Measurements from ENCODE around the gene IFT80. TPM values are rescaled to one million over a fixed set of nuclear protein-coding genes. Genes with fewer than 3 reads are reported as not detected.

IFT80 gene
- total and polyA plus RNA-seq, 7 experiments from 2014 or later = 6.3 to 36.2 (median 21.5) TPM

DNA sequence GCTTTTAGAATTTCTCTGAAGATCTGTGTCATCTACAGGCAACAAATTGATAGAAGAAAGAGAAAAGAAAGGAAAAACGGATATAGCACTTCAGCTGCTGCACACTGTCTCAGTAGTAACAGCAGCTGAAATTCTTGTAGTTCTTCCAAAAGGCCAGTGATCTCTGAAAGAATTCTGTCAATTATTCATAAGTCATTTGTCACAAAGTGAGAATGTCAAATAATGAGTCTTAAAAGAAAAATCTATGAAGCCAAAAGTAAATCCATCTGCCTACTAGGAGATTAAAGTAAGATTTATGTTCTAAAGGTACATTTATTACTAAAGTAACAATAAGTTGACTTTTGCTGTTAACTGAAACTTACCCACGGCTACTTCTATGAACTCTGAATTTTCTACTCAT lies 24.6 kb downstream of the IFT80 start:
- H3K9me3 Mint-ChIP-seq = peaks cover 0 to 4% (median 0%) of the 10 kb centered on the region in 11 donors
- H3K27ac Mint-ChIP-seq = no peak overlapping the region
- Histone ChIP-seq H3K4me1 (ENCODE audit: control insufficient read depth in 2 of 2, insufficient read depth in 2 of 2, low read length in 2 of 2) (peaks cover 0 to 7% of the 10 kb centered on the region in 2 donors), H3K4me3 (ENCODE audit: low read length) (no peak overlapping the region), H3K9me3 (ENCODE audit: control insufficient read depth in 2 of 3, low read length in 3 of 3) (no peaks in the 10 kb centered on the region), H3K27ac (ENCODE audit: low read depth, low read length) (no peak overlapping the region), H3K36me3 (ENCODE audit: control insufficient read depth in 2 of 3, insufficient read depth in 3 of 3, low read length in 3 of 3) (peaks cover 0 to 12% (median 0%) of the 10 kb centered on the region in 3 experiments), H3K27me3 (ENCODE audit: control insufficient read depth in 2 of 2, insufficient read depth in 2 of 2, low read length in 2 of 2) (no peaks in the 10 kb centered on the region)
- intact Hi-C loops (cut with micrococcal nuclease) = no loop called here
- no peak for DNase-seq
- ChIA-PET POLR2A (no interaction called here), CTCF (no interaction called here)
- no peak for ATAC-seq
- H3K27me3 Mint-ChIP-seq = no peaks in the 10 kb centered on the region
- H3K36me3 Mint-ChIP-seq = peaks cover 10 to 47% (median 25%) of the 10 kb centered on the region in 5 donors
- H3K4me3 Mint-ChIP-seq = no peak overlapping the region
- peaks cover 6 to 29% (median 25%) of the 10 kb centered on the region in 7 donors for H3K4me1 Mint-ChIP-seq

DNA sequence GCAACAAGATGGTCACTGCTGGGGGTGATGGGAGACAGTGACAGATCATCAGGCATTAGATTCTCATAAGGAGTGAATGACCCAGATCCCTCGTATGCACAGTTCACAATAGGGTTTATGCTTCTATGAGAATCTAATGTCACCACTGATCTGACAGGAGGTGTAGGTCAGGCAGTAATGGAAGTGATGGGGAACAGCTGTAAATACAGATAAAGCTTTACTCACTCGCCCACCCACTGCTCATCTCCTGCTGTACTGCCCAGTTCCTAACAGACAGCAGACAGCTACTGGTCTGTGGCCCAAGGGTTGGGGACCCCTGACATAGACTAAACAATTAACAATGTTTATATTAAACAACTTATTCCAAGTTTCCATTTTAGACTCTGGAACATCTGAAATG lies 25.4 kb downstream of the IFT80 start:
- Histone ChIP-seq H3K4me3 (ENCODE audit: low read length) (no peak overlapping the region), H3K27me3 (ENCODE audit: control insufficient read depth in 2 of 2, insufficient read depth in 2 of 2, low read length in 2 of 2) (no peaks in the 10 kb centered on the region), H3K4me1 (ENCODE audit: control insufficient read depth in 2 of 2, insufficient read depth in 2 of 2, low read length in 2 of 2) (peaks cover 0 to 7% of the 10 kb centered on the region in 2 donors), H3K27ac (ENCODE audit: low read depth, low read length) (no peak overlapping the region), H3K36me3 (ENCODE audit: control insufficient read depth in 2 of 3, insufficient read depth in 3 of 3, low read length in 3 of 3) (peaks cover 0 to 12% (median 0%) of the 10 kb centered on the region in 3 experiments), H3K9me3 (ENCODE audit: control insufficient read depth in 2 of 3, low read length in 3 of 3) (no peaks in the 10 kb centered on the region)
- Mint-ChIP-seq H3K27me3 (no peaks in the 10 kb centered on the region), H3K4me1 (peaks cover 9 to 32% (median 28%) of the 10 kb centered on the region in 7 donors), H3K4me3 (no peak overlapping the region), H3K27ac (no peak overlapping the region), H3K36me3 (peaks cover 10 to 41% (median 25%) of the 10 kb centered on the region in 5 donors), H3K9me3 (peaks cover 0 to 4% (median 0%) of the 10 kb centered on the region in 11 donors)
- ChIA-PET POLR2A (no interaction called here), CTCF (no interaction called here)
- intact Hi-C loops (cut with micrococcal nuclease) = no loop called here
- DNase-seq (no peak), ATAC-seq (no peak)

DNA sequence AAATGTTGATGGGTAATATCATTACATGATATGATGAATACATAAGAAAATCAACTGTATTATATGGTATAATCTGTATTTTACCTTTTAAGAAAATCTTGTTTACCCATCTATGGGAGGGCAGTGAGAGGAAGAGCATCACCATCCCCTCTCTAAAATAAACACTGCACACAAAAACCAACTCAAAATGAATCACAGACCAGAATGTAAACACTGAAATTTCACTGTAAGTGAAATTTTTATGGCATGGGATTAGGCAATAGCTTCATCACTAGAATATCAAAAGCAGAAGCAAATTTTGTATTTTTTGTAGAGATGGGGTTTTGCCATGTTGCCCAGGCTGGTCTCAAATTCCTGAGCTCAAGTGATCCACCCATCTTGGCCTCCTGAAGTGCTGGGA lies 26.2 kb downstream of the IFT80 start:
- H3K27me3 ChIP-seq (ENCODE audit: control insufficient read depth in 2 of 2, insufficient read depth in 2 of 2, low read length in 2 of 2) = no peaks in the 10 kb centered on the region
- peaks cover 10 to 38% (median 25%) of the 10 kb centered on the region in 5 donors for H3K36me3 Mint-ChIP-seq

DNA sequence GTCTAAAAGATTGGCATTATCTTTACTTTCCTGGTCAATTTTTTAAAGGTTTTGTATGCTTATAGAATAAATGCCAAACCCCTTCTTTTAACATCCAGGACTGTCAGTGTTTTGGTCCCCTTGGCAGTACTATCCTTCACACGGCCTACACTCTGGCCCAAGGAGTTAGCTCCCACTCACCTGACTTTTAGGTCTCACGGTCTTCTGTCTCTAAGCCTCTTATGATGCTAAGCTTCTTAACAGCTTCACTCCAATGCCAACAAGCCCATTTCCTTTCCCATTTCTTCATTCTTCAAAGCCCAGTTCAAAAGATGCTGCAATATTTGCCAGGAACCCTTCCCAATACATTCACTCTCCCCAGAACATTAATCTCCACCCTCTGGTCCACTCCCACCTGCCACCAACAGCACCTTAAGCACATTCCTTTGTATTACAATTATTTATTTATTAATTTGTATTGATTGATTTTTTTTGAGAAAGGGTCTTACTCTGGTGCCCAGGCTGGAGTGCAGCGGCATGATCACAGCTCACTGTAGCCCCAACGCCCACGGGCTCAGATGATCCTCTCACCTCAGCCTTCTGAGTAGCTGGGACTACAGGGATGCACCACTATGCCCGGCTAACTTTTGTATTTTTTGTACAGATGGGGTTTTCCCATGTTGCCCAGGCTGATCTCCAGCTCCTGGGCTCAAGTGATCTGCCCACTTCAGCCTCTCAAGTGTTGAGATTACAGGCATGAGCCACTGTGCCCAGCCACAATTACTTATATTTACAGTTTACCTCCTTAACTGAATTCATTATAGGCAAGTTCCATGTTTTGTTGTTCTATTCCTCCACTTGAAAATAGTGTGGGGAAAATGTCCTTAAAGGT lies 27.8 kb downstream of the IFT80 start:
- Histone ChIP-seq H3K4me1 (ENCODE audit: control insufficient read depth in 2 of 2, insufficient read depth in 2 of 2, low read length in 2 of 2) (peaks cover 0 to 7% of the 10 kb centered on the region in 2 donors), H3K27me3 (ENCODE audit: control insufficient read depth in 2 of 2, insufficient read depth in 2 of 2, low read length in 2 of 2) (no peaks in the 10 kb centered on the region), H3K27ac (ENCODE audit: low read depth, low read length) (no peak overlapping the region), H3K4me3 (ENCODE audit: low read length) (no peak overlapping the region), H3K36me3 (ENCODE audit: control insufficient read depth in 2 of 3, insufficient read depth in 3 of 3, low read length in 3 of 3) (peaks cover 0 to 5% (median 0%) of the 10 kb centered on the region in 3 experiments), H3K9me3 (ENCODE audit: control insufficient read depth in 2 of 3, low read length in 3 of 3) (no peaks in the 10 kb centered on the region)
- Mint-ChIP-seq H3K9me3 (peaks cover 0 to 4% (median 0%) of the 10 kb centered on the region in 11 donors), H3K36me3 (peaks cover 15 to 37% (median 25%) of the 10 kb centered on the region in 5 donors), H3K4me1 (peaks cover 9 to 46% (median 37%) of the 10 kb centered on the region in 7 donors), H3K27ac (peak overlapping the region in 7 of 9 donors; percentile 2 to 87 (median 46)), H3K27me3 (no peaks in the 10 kb centered on the region), H3K4me3 (peak overlapping the region in 4 of 10 donors; percentile 26 to 72 (median 41))
- CTCF ChIA-PET = no interaction called here
- POLR2A ChIA-PET = interaction anchor here (1.0 to 1.1 kb wide), 2 partner anchors 27 to 29 kb away, joined by 3 to 5 read pairs; no protein-coding TSS in a partner anchor
- intact Hi-C loops (cut with micrococcal nuclease) = no loop called here
- ATAC-seq (no peak), DNase-seq (no peak)

More for the DNA sequence above, 26.2 kb downstream of the IFT80 start:
- H3K4me1 Mint-ChIP-seq = peaks cover 9 to 40% (median 37%) of the 10 kb centered on the region in 7 donors
- Histone ChIP-seq H3K4me1 (ENCODE audit: control insufficient read depth in 2 of 2, insufficient read depth in 2 of 2, low read length in 2 of 2) (peaks cover 0 to 7% of the 10 kb centered on the region in 2 donors), H3K4me3 (ENCODE audit: low read length) (no peak overlapping the region), H3K27ac (ENCODE audit: low read depth, low read length) (no peak overlapping the region), H3K9me3 (ENCODE audit: control insufficient read depth in 2 of 3, low read length in 3 of 3) (no peaks in the 10 kb centered on the region), H3K36me3 (ENCODE audit: control insufficient read depth in 2 of 3, insufficient read depth in 3 of 3, low read length in 3 of 3) (peaks cover 0 to 12% (median 0%) of the 10 kb centered on the region in 3 experiments)
- no peak overlapping the region for H3K27ac Mint-ChIP-seq
- H3K4me3 Mint-ChIP-seq = no peak overlapping the region
- ChIA-PET CTCF (no interaction called here), POLR2A (no interaction called here)
- no peaks in the 10 kb centered on the region for H3K27me3 Mint-ChIP-seq
- intact Hi-C loops (cut with micrococcal nuclease) = no loop called here
- ATAC-seq (no peak), DNase-seq (no peak)
- peaks cover 0 to 4% (median 0%) of the 10 kb centered on the region in 11 donors for H3K9me3 Mint-ChIP-seq

DNA sequence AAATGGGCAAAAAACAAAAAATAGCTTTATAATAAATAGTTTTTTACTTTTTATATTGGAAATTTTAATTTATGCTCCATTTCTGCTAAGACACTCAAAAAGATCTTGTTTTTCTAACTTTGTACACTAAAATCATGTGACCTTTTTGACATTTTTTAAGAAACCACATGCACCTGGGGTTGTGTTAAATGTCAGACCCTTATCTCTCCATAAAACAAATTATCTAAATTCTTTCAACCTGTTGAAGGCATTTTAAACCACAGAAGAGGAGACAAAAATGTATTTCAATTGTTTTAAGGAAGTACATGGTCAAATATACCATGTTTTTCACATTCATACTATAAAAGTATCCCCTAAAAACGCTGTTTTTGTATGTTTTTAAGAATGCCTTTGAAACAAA lies 29.2 kb downstream of the IFT80 start:
- CTCF ChIA-PET = no interaction called here
- DNase-seq (peak in 6 of 9 donors; percentile 4 to 41 (median 16)), ATAC-seq (no peak)
- peak overlapping the region in 7 of 9 donors; percentile 33 to 92 (median 61) for H3K27ac Mint-ChIP-seq
- Histone ChIP-seq H3K4me3 (ENCODE audit: low read length) (no peak overlapping the region), H3K27ac (ENCODE audit: low read depth, low read length) (no peak overlapping the region), H3K4me1 (ENCODE audit: control insufficient read depth in 2 of 2, insufficient read depth in 2 of 2, low read length in 2 of 2) (peaks cover 0 to 7% of the 10 kb centered on the region in 2 donors), H3K36me3 (ENCODE audit: control insufficient read depth in 2 of 3, insufficient read depth in 3 of 3, low read length in 3 of 3) (peaks cover 0 to 8% (median 5%) of the 10 kb centered on the region in 3 experiments), H3K27me3 (ENCODE audit: control insufficient read depth in 2 of 2, insufficient read depth in 2 of 2, low read length in 2 of 2) (no peaks in the 10 kb centered on the region), H3K9me3 (ENCODE audit: control insufficient read depth in 2 of 3, low read length in 3 of 3) (no peaks in the 10 kb centered on the region)
- POLR2A ChIA-PET = interaction anchor here (0.6 to 1.1 kb wide), 4 partner anchors 8 to 61 kb away, joined by 3 to 5 read pairs (median 4); no protein-coding TSS in a partner anchor
- no peaks in the 10 kb centered on the region for H3K27me3 Mint-ChIP-seq
- H3K4me1 Mint-ChIP-seq = peaks cover 9 to 46% (median 37%) of the 10 kb centered on the region in 7 donors
- intact Hi-C loops (cut with micrococcal nuclease) = loop anchor here in 1 of 2 donors (1.0 kb wide), 1 partner anchor 30 kb away; the partner anchor contains the start of genes IFT80 and SMC4
- H3K9me3 Mint-ChIP-seq = peaks cover 0 to 4% (median 0%) of the 10 kb centered on the region in 11 donors
- peak overlapping the region in 7 of 10 donors; percentile 41 to 72 (median 59) for H3K4me3 Mint-ChIP-seq
- peaks cover 16 to 42% (median 26%) of the 10 kb centered on the region in 5 donors for H3K36me3 Mint-ChIP-seq

DNA sequence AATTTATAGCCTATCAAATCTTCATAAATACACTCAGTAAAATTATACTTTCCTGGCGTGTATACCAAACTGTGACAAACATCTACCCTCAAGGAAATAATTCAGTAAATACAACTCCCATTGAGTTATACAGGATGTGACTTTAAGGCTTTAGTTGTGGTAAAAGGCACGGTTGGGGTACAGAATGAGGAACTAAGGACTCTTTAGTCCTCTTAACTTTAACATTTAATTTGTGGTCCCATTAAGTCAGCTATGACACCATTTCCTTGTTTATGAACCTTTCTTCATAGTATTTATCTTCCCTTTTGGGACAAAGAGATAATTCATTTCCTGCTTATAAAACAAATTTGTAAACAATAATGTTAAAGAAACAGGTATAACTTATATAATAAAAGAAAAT lies 30.2 kb downstream of the IFT80 start:
- H3K4me3 ChIP-seq (ENCODE audit: low read length) = no peak overlapping the region
- ATAC-seq = peak; percentile 79
- no peaks in the 10 kb centered on the region for H3K27me3 ChIP-seq (ENCODE audit: control insufficient read depth in 2 of 2, insufficient read depth in 2 of 2, low read length in 2 of 2)
- ChIA-PET CTCF (interaction anchor here (0.7 kb wide), 1 partner anchor 10 kb away, joined by 3 read pairs; no protein-coding TSS in a partner anchor), POLR2A (interaction anchor here (0.6 to 1.0 kb wide), 3 partner anchors 16 to 915 kb away, joined by 3 to 7 read pairs (median 4); no protein-coding TSS in a partner anchor)
- H3K27me3 Mint-ChIP-seq = no peaks in the 10 kb centered on the region
- H3K9me3 Mint-ChIP-seq = peaks cover 0 to 4% (median 0%) of the 10 kb centered on the region in 11 donors
- no peaks in the 10 kb centered on the region for H3K9me3 ChIP-seq (ENCODE audit: control insufficient read depth in 2 of 3, low read length in 3 of 3)
- peaks cover 0 to 7% of the 10 kb centered on the region in 2 donors for H3K4me1 ChIP-seq (ENCODE audit: control insufficient read depth in 2 of 2, insufficient read depth in 2 of 2, low read length in 2 of 2)
- H3K27ac ChIP-seq (ENCODE audit: low read depth, low read length) = no peak overlapping the region
- DNase-seq = peak in 6 of 9 donors; percentile 8 to 52 (median 32)
- H3K36me3 ChIP-seq (ENCODE audit: control insufficient read depth in 2 of 3, insufficient read depth in 3 of 3, low read length in 3 of 3) = peaks cover 0 to 5% (median 3%) of the 10 kb centered on the region in 3 experiments
- H3K27ac Mint-ChIP-seq = peak overlapping the region in 5 of 9 donors; percentile 18 to 79 (median 69)
- intact Hi-C loops (cut with micrococcal nuclease) = loop anchor here in 1 of 2 donors (1.0 kb wide), 1 partner anchor 30 kb away; the partner anchor contains the start of genes IFT80 and SMC4
- H3K36me3 Mint-ChIP-seq = peaks cover 15 to 41% (median 25%) of the 10 kb centered on the region in 5 donors
- H3K4me1 Mint-ChIP-seq = peaks cover 8 to 46% (median 37%) of the 10 kb centered on the region in 7 donors
- H3K4me3 Mint-ChIP-seq = peak overlapping the region in 7 of 10 donors; percentile 8 to 67 (median 42)
